SU-DHL-6 (cell line): ENCODE data around the gene NXPH1.

ENCODE experiments used
- H2AFZ ChIP-seq: fragments of 200-600 bp; sonication (generic); 2 replicates; pipeline ENCODE4 v1.6.1; 2014; ENCODE audit warnings: low read depth, mild to moderate bottlenecking, moderate library complexity, mixed read lengths, antibody characterized with exemption, low read length; ENCODE audit not compliant: severe bottlenecking
- H3F3A ChIP-seq: fragments of 200-600 bp; shearing (Covaris generic); 2 replicates; pipeline ENCODE4 v1.6.0; 2016; ENCODE audit warnings: antibody characterized with exemption, mild to moderate bottlenecking; ENCODE audit not compliant: insufficient read depth
- H3K27ac ChIP-seq: fragments of 200-600 bp; sonication (generic); 2 replicates; pipeline ENCODE4 v1.5.1; 2016; ENCODE audit warnings: low read depth, mild to moderate bottlenecking, low read length, moderate library complexity, mixed read lengths
- H3K27me3 ChIP-seq: fragments of 200-600 bp; sonication (generic), shearing (Covaris generic); 2 replicates; pipeline ENCODE4 v1.6.0; 2014; ENCODE audit warnings: mild to moderate bottlenecking, low read length
- H3K36me3 ChIP-seq: fragments of 200-600 bp; sonication (generic); 2 replicates; pipeline ENCODE4 v1.6.1; 2014; ENCODE audit warnings: mild to moderate bottlenecking, low read length, mixed read lengths
- H3K4me2 ChIP-seq: fragments of 300-600, 200-600 bp; shearing (Covaris generic), sonication (generic); 2 replicates; pipeline ENCODE4 v1.6.0; 2014; ENCODE audit warnings: low read length, low read depth, mild to moderate bottlenecking; ENCODE audit not compliant: poor library complexity, severe bottlenecking
- H3K4me3 ChIP-seq: fragments of 200-600 bp; sonication (generic); 2 replicates; pipeline ENCODE4 v1.5.1; 2014; ENCODE audit warnings: antibody characterized with exemption, low read length, mild to moderate bottlenecking, mixed read lengths; ENCODE audit not compliant: insufficient read depth, poor library complexity, severe bottlenecking
- H3K79me2 ChIP-seq: fragments of 200-600 bp; sonication (generic); 2 replicates; pipeline ENCODE4 v1.6.1; 2014; ENCODE audit warnings: mild to moderate bottlenecking, low read length, moderate library complexity; ENCODE audit not compliant: insufficient read depth
- H3K9ac ChIP-seq: fragments of 200-600 bp; sonication (generic); 2 replicates; pipeline ENCODE4 v1.7.0; 2014; ENCODE audit warnings: mild to moderate bottlenecking, low read length
- H3K9me2 ChIP-seq: fragments of 200-600 bp; sonication (generic); replicated peaks from 2 replicates; pipeline ENCODE4 v1.6.1; 2014; ENCODE audit warnings: low read length; ENCODE audit not compliant: insufficient read depth
- H3K9me3 ChIP-seq: fragments of 200-600 bp; sonication (generic); 2 replicates; pipeline ENCODE4 v1.6.1; 2014; ENCODE audit warnings: low read length, mixed read lengths; ENCODE audit not compliant: insufficient read depth
- H4K20me1 ChIP-seq: fragments of 200-600 bp; sonication (generic); 2 replicates; pipeline ENCODE4 v1.6.1; 2014; ENCODE audit warnings: low read depth, mild to moderate bottlenecking, antibody characterized with exemption, low read length, moderate library complexity, mixed read lengths
- CTCF ChIP-seq: fragments of 200-600 bp; sonication (generic); IDR thresholded peaks from one replicate; pipeline ENCODE4 v1.5.1; 2017; ENCODE audit warnings: antibody characterized with exemption, mild to moderate bottlenecking, low read length, moderate library complexity; ENCODE audit not compliant: insufficient read depth, poor library complexity, severe bottlenecking
- EZH2phosphoT487 ChIP-seq: fragments of 200-600 bp; sonication (generic), shearing (Covaris generic); conservative IDR thresholded peaks from 2 replicates; pipeline ENCODE4 v1.6.1; 2018; ENCODE audit warnings: mild to moderate bottlenecking, antibody characterized with exemption, low read length, moderate library complexity, mixed read lengths

The NXPH1 gene

GRCh38 chr7:8783229-8783628 lies 349.8 kb downstream of the NXPH1 start:
- no peaks in the 10 kb centered on the region for H3F3A ChIP-seq
- H3K9me3 ChIP-seq = no peaks in the 10 kb centered on the region
- no peak overlapping the region for H3K27ac ChIP-seq
- TF ChIP-seq CTCF (no peak), EZH2phosphoT487 (no peak)
- no peaks in the 10 kb centered on the region for H3K79me2 ChIP-seq
- H3K27me3 ChIP-seq = no peaks in the 10 kb centered on the region
- no peaks in the 10 kb centered on the region for H4K20me1 ChIP-seq
- H2AFZ ChIP-seq = no peak overlapping the region
- no peak overlapping the region for H3K4me3 ChIP-seq
- H3K36me3 ChIP-seq = no peaks in the 10 kb centered on the region
- no peak overlapping the region for H3K4me2 ChIP-seq
- H3K9me2 ChIP-seq = no peaks in the 10 kb centered on the region
- no peak overlapping the region for H3K9ac ChIP-seq

- Histone ChIP-seq H3K36me3 (no peaks in the 10 kb centered on the region), H3K9me3 (no peaks in the 10 kb centered on the region), H3K79me2 (no peaks in the 10 kb centered on the region), H3K9me2 (no peaks in the 10 kb centered on the region), H3K4me2 (no peak overlapping the region), H3F3A (no peaks in the 10 kb centered on the region), H3K27me3 (no peaks in the 10 kb centered on the region), H3K27ac (no peak overlapping the region), H4K20me1 (no peaks in the 10 kb centered on the region), H2AFZ (no peak overlapping the region), H3K9ac (no peak overlapping the region), H3K4me3 (no peak overlapping the region)
- TF ChIP-seq EZH2phosphoT487 (no peak), CTCF (no peak)
Observed at GRCh38 chr7:8785081-8785480, 351.7 kb downstream of the NXPH1 start.

GRCh38 chr7:8800986-8801385 lies 367.6 kb downstream of the NXPH1 start:
- no peaks in the 10 kb centered on the region for H3F3A ChIP-seq
- no peaks in the 10 kb centered on the region for H3K27me3 ChIP-seq
- H3K36me3 ChIP-seq = no peaks in the 10 kb centered on the region
- no peak for TF ChIP-seq CTCF
- no peak for TF ChIP-seq EZH2phosphoT487
- no peaks in the 10 kb centered on the region for H3K9me2 ChIP-seq
- H3K79me2 ChIP-seq = no peaks in the 10 kb centered on the region
- H4K20me1 ChIP-seq = 0 out of 2 replicates have a peak, but pooled peaks cover 4% of the 10 kb centered on the region
- H3K27ac ChIP-seq = no peak overlapping the region
- no peak overlapping the region for H3K9ac ChIP-seq
- H3K4me2 ChIP-seq = no peak overlapping the region
- H3K4me3 ChIP-seq = no peak overlapping the region
- H2AFZ ChIP-seq = no peak overlapping the region
- H3K9me3 ChIP-seq = no peaks in the 10 kb centered on the region; the same call in 1 of the 2 replicates
